Pulmonary artery endothelial cell (primary cell): Measurements from ENCODE around the gene OR8U1. TPM values are rescaled to one million over a fixed set of nuclear protein-coding genes. Genes with fewer than 3 reads are reported as not detected.
"Not testable (repeated sequence)": the region's sequence is repeated elsewhere in the genome, so short reads cannot be mapped to it uniquely, and the experiment has no call there.

ENCODE experiments used
- DNase-seq: peaks from one replicate; pipeline ENCODE4 v3.0.0-alpha.2; 2011; ENCODE audit warnings: low read depth, low spot score
- total RNA-seq: library from RNA; depleted of rRNA; stranded (reverse); fragments of >200 nt; gene quantifications from 2 replicates; pipeline ENCODE4 v1.2.3, GENCODE V29; 2014

The OR8U1 gene
- not detected in 2 replicates for total RNA-seq

DNA sequence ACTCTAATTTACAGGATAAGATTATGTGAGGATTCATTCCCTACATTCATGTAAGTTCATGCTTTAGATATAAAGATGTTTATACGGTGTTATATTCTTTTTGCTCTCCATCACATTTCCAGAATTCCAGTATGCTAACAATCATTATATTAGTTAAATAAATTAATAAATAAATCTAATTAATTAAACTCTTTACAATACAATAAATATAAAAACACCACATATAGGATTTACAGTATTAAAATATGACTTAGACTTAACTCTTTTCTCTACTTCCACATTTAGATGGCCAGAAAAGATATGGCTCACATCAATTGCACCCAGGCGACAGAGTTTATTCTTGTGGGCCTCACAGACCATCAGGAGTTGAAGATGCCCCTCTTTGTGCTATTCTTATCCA is at the start of gene OR8U1:
OR8U1 (plus strand) TSS at position 301 of the 400 bp plus-strand sequence; CDS start at position 301, 0 bp downstream.
- DNase-seq: no peak

GRCh38 chr11:56331861-56332491 is 43.4 kb upstream of the OR8U1 start:
- no peak for DNase-seq

DNA sequence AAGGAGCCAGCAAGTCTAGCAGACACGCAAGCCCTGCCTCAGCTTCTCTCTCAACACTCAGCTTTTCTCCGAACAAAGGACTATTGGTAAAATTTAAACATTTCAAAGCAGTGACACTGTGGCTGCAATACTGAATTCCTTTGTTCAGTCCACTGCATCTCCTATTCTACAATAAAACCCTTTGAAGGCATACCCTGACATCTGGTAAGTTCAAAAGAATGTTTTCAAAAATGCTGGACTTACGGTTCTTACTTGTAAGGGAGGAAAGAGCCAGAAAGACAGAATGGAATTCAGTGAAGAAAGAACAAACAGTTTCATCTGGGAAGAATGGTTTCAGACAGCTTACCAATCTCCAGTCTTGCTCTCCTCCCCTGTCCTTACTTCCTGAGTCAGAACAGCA is 42.3 kb upstream of the OR8U1 start:
- DNase-seq: no peak

DNA sequence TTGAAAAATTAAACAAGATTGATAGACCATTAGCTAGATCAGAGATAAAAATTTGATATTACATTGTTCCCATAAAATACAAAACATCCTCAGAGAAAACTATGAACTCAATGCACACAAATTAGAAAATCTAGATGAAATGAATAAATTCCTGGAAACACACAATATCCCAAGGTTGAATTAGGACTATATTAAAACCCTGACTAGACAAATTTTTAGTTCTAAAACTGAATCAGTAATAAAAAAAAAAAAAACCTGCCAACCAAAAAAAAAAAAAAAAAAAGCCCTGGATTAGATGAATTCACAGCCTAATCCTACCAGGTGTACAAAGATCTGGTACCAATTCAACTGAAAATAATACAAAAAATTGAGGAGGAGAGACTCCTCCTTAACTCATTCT is 35.1 kb upstream of the OR8U1 start:
- DNase-seq: no peak

DNA sequence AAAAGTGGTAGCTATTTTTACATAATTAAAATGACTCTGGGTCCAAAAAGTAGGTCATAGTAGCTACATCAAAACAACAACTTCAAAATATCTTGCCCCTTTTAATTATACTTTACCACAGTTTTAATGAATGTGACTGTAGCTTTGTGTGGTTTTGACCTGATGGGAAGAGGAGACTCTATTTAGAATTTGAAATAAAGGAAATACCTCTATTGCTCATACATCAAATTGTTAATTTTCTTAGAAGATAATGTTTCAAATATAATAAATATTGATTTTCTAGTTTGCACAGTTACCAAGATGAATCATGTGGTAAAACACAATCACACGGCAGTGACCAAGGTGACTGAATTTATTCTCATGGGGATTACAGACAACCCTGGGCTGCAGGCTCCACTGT is 29.7 kb upstream of the OR8U1 start, which contains the start of gene OR8K1:
OR8K1 (plus strand) TSS at position 301 of the 400 bp plus-strand sequence; CDS start at position 301, 0 bp downstream.
- no peak for DNase-seq

GRCh38 chr11:56353991-56354390 is 21.4 kb upstream of the OR8U1 start, which contains the start of gene OR8J1:
Gene OR8J1, plus strand, starts transcription at chr11:56354291. Its CDS starts 5,956 bp downstream, at chr11:56360247.
- no peak for DNase-seq

- DNase-seq: no peak
These were observed 4.7 kb downstream of the OR8U1 start for GRCh38 chr11:56380120-56380519.

DNA sequence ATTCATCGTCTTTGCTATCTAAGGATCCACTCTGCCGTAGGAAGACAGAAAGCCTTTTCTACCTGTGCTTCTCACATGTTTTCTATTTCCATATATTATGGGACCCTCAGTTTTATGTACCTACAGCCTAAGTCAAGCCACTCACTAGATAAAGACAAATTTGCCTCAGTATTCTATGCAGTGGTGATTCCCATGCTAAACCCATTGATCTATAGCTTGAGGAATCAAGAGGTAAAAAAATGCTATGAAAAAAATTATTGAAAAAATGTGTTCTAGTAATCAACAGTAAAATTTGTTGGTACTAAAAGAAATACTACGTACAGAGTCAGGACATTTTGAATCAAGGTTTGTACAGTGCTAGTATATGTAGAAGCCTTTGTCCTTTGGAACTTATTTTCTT is 19.0 kb downstream of the OR8U1 start:
- no peak for DNase-seq

GRCh38 chr11:56396047-56396446 is 20.6 kb downstream of the OR8U1 start:
- no peak for DNase-seq

DNA sequence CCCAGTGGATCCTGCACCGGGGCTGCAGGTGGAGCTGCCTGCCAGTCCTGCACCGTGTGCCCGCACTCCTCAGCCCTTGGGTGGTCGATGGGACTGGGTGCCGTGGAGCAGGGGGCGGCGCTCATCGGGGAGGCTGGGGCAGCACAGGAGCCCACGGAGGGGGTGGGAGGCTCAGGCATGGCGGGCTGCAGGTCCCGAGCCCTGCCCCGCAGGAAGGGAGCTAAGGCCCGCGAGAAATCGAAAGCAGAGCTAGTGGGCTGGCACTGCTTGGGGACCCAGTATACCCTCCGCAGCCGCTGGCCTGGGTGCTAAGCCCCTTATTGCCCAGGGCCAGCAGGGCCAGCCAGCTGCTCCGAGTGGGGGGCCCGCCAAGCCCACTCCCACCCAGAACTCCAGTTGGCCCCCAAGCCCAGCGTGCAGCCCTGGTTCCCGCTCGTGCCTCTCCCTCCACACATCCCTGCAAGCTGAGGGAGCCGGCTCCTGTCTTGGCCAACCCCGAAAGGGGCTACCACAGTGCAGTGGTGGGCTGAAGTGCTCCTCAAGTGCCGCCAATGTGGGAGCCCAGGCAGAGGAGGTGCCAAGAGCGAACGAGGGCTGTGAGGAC is 26.5 kb downstream of the OR8U1 start:
- DNase-seq: not testable (repeated sequence)

DNA sequence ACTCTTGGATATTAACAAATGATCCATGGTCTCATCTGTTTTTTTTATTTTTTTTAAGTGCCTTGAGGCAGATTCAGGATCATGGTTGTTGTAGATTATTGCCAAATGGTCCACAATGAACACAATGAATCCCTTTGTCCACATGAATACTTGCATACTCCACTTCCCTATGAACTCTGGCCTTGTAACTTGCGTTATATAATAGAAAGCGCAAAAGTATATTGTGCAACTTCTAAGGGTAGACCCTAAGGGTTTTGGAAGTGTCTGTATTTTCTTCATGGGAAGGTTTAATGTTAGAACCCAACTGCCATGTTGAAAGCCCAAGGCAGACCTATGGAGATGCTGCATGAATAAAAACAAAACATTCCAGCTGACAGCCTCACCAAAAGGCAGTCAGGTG is 29.0 kb downstream of the OR8U1 start:
- DNase-seq: no peak

GRCh38 chr11:56410801-56411200 is 35.4 kb downstream of the OR8U1 start:
- DNase-seq: no peak

DNA sequence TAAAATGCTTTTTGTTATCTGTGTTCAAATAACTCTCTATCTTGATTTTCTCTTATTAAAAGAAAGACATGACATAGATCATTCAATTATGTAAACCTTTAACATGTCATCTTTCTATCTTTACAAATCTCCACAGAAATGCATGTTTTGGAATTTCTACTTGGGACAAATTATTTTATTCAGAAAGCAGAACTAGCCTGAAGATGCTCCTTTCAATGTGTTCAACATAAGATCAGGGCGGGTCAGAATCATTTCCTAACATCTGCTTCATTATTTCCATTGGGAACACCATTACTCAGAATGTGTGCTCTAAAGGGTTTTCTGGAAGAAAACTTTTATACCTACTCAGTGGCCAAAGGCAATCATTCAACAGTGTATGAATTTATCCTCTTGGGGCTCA is 37.0 kb downstream of the OR8U1 start, which contains the start of gene OR5AL1:
OR5AL1 (plus strand) TSS at position 301 of the 400 bp plus-strand sequence.
- DNase-seq: no peak

Other genes with a start within 250 kb of the OR8U1 start
- gene OR8J3, start 235.4 kb upstream of the OR8U1 start, total RNA-seq: not detected in 2 replicates
- gene OR8K5, start 215.3 kb upstream of the OR8U1 start, total RNA-seq: not detected in 2 replicates
- gene OR5J2, start 199.0 kb upstream of the OR8U1 start, total RNA-seq: not detected in 2 replicates
- not detected in 2 replicates for gene OR5T2, start 141.4 kb upstream of the OR8U1 start, total RNA-seq
- not detected in 2 replicates for gene OR5T3, start 123.4 kb upstream of the OR8U1 start, total RNA-seq
- not detected in 2 replicates for gene OR5T1, start 101.5 kb upstream of the OR8U1 start, total RNA-seq
- not detected in 2 replicates for gene OR8H1, start 83.4 kb upstream of the OR8U1 start, total RNA-seq
- gene OR8K3, start 60.5 kb upstream of the OR8U1 start, total RNA-seq: not detected in 2 replicates
- gene OR8K1, start 29.6 kb upstream of the OR8U1 start, total RNA-seq: not detected in 2 replicates
- gene OR8J1, start 21.3 kb upstream of the OR8U1 start, total RNA-seq: not detected in 2 replicates
- gene OR5AL1, start 37.1 kb downstream of the OR8U1 start, total RNA-seq: not detected in 2 replicates
- gene OR5M3, start 97.7 kb downstream of the OR8U1 start, total RNA-seq: not detected in 2 replicates
- not detected in 2 replicates for gene OR5M8, start 115.7 kb downstream of the OR8U1 start, total RNA-seq
- not detected in 2 replicates for gene OR5M11, start 167.6 kb downstream of the OR8U1 start, total RNA-seq
- not detected in 2 replicates for gene OR5M10, start 202.1 kb downstream of the OR8U1 start, total RNA-seq
- gene OR5M1, start 239.2 kb downstream of the OR8U1 start, total RNA-seq: not detected in 2 replicates